ENCODE data around the gene TMA7.
"Not testable (repeated sequence)": the region's sequence is repeated elsewhere in the genome, so short reads cannot be mapped to it uniquely, and the experiment has no call there.

The TMA7 gene

DNA sequence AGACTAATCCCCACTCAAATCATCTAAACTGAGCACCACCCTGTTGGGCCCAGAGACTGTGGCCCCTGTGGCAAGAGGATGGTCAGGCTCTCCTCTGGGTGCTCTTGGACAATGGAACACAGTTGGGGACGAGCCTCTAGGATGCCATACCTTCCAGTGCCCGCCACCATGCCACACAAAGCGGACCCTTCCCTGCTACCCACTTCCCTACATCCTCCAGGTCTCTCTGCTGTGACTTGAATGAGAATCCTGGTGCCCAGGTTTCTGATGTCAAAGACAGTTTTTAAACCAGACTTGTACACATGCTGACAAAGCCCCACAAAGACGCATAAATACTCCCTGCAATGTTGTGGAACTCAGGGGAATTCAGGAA is 4.8 kb upstream of the TMA7 start:
- in situ Hi-C loops (cut with MboI; ENCODE audit: low sequenced_read_pairs), result loop anchor here (10.0 kb wide), 1 partner anchor 170 kb away; no protein-coding TSS in a partner anchor

DNA sequence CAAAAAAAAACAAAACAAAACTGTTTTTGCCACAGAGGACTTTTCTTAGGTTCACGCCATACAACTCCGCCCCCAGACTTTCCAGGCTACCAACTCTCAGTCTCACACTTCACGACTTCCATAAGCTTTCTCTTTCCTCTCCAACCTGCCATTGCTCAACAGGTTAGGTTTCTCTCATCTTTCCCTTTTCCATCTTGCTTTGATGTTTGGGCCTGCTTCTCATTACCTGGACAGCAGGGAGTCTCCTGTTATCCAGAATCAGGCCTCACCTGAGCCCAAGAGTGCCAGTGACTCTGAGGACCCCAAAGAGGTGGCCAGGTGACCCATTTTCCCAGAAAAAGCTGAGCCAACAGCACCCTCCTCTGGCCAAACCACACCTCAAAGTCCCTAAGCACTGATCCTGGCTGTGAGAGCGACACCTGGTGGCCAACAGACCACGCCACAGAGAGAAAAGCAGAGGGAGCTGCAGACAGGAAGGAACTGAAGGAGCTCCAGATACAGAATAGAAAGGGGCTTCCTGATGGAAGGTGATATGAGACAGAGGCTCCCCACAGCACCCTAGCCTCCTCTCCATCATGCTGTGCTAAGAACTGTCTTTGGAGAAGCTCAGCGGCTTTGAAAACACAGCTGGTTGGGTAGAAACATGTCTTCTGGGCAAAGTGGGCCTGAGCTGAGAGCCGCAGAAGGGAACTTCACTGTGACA is 4.1 kb upstream of the TMA7 start:
- in situ Hi-C loops (cut with MboI; ENCODE audit: low sequenced_read_pairs), result loop anchor here (10.0 kb wide), 1 partner anchor 171 kb away; no protein-coding TSS in a partner anchor

DNA sequence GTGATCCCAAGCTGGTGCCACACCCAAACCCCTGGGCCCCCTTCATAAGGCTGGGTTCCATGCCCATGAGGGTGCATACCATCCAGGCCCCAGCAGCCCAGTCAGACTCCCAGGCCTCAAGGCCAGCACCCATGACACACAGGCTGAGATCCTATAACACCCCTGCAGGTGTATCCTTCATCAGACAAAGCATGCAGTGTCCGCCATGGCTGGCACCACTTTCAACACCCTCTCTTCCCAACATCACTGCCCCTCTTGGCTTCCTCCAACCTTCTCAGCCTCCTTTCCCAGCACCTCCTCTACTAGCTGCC is 3.6 kb upstream of the TMA7 start:
- in situ Hi-C loops (cut with MboI; ENCODE audit: low sequenced_read_pairs), result loop anchor here (10.0 kb wide), 1 partner anchor 172 kb away; no protein-coding TSS in a partner anchor

DNA sequence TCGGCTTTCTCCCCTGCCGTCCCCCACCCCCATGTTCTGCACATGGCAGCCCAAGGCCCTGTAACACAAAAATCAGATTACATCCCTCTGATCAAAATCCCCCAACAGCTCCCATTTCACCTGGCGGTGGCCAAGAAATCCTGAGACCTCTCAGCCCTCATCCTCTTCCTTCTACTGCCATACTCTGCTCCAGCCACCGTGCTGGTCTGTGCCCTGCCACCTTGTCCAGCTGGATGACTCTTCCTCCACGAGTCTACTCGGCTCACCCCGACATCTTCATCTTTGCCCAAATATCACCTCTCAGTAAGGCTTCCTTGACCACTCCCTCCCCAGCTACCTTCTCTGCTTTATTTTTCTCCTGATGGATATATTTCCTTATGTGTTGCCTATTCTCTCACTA is 3.2 kb upstream of the TMA7 start:
- in situ Hi-C loops (cut with MboI; ENCODE audit: low sequenced_read_pairs), result loop anchor here (10.0 kb wide), 1 partner anchor 172 kb away; no protein-coding TSS in a partner anchor

DNA sequence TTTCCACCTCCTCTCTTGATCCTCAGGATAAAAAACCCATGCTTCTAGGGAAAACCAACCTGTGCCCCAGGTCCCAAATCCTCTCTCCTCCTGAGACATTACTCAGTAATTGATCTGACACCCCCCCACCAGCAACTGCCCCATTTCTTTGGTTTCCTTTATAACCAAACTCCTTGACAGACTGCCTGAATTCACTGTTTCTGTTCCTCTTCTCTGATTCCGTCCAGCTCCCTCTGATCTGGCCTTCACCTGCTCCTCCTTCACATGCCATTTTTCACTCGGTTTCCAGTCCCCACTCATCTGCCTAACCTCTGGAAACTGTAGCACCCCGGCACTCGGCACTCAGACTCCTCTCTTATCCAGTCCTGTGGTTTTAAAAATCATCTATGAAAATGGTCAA is 2.2 kb upstream of the TMA7 start:
- in situ Hi-C loops (cut with MboI; ENCODE audit: low sequenced_read_pairs), result loop anchor here (10.0 kb wide), 1 partner anchor 173 kb away; no protein-coding TSS in a partner anchor

DNA sequence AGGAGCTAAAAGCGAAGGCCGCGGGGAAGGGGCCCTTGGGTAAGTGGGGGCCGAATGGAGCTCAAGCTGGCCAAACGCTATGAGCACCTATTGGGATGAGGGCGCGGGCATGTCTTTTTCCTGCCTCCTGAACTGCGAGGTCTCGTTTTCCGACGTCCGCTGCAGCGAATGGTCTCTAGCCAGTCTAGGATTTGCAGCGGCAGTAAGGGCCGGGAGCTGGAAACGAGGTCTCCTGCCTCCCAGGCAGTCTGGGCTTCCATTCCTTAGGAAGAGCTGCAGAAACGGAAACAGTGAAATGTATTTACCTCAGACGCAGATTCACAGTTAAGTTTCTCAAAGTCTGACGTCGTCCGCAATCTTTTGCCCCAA is 517 bp downstream of the TMA7 start:
- in situ Hi-C loops (cut with MboI; ENCODE audit: low sequenced_read_pairs), result no loop called here

DNA sequence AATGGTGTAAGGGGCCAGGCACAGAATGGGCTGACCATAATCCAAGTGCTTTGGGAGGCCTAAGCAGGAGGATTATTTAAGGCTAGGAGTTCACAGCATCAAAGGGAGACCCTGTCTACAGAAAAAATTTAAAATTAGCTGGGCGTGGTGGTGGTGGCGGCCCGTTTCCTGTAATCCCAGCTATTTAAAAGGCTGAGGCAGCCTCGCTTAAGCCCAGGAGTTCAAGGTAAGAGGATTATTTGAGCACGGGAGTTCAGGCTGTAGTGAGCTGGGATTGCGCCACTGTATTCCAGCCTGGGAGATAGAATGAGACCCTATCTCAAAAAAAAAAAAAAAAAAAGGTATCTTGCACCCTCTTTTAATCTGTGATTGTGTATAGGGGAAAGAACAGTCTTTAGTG is 1.9 kb downstream of the TMA7 start:
- in situ Hi-C loops (cut with MboI; ENCODE audit: low sequenced_read_pairs), result no loop called here

DNA sequence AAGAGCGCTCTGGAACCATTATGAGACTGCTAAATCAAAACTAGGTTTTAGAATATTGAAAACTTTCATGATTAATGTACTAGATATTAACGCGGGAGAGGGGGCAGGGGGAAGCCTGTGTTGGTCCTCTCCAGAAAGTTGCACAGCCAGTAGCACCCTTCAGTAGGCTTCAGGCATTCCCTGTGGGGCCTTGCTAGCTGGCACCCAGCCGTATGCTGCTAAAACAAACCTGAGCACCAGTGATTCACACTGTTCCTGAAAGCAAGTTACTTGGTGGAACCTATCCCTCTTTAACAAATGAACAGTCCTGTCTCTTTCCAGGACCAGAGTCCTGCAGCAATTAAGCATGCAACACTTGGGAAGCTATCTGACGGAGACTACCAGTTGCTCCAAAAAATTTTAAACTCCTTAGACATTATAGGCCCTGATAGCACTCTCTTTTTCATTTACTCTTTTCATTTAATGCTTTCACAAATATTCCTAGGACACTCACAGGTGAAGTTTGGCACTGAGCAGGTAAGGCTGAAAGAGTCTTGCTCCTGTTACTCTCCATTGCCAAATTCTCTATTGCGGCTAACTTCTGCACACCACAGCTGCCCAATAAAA is 5.3 kb downstream of the TMA7 start:
- in situ Hi-C loops (cut with MboI; ENCODE audit: low sequenced_read_pairs), result no loop called here

DNA sequence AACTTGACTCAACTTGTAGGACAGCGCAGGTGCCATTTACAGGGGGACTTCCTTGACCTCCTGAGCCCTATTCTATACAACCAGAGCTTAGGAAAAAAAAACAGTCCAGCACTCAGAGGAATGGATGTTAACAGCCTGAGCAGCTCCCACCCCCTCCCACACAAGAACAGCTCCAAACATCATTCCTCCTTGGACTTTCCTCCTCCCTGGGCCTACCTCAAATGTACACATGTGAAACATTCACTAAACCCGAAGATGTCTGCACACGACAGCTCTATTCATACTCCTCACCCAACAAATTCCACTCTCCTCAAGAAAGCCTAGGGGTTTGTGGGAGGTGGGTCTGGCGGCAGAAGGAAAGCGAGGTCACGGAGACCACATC is 6.0 kb downstream of the TMA7 start:
- in situ Hi-C loops (cut with MboI; ENCODE audit: low sequenced_read_pairs), result no loop called here

DNA sequence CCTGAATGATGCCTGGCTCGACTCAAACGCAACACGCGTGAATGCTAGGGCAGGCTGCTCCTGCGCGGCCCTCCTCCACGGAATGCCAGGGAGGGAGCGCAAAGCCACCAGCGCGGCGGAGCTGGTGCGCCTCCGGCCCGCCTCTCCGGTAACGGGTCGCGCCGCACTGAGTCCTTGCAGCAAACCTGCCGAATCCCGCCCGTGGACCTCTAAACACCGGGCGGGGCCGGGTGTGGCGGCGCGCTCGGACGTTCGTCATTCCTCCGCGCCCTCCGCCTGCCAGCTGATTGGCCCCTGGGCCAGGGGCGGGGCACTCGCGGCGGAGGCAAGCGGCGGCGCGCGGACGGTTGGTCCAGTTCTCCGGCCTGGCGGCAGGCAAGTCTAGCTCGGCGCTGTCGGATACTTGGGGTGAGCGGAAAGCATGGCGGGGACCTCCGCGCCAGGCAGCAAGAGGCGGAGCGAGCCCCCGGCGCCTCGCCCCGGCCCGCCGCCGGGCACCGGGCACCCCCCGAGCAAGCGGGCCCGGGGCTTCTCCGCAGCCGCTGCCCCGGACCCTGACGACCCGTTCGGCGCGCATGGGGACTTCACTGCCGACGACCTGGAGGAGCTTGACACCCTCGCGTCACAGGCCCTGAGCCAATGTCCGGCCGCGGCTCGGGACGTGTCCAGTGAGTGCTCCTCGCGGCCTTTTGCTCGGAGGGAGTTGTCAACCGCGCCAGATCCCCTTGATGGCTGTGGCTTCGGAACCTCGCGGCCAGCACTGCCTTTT is 6.6 kb downstream of the TMA7 start, which contains the start of gene ATRIP:
TSS of gene ATRIP (plus strand) at position 313 of the 769 bp plus-strand sequence. CDS start at position 422, 109 bp downstream.
- in situ Hi-C loops (cut with MboI; ENCODE audit: low sequenced_read_pairs), result no loop called here

DNA sequence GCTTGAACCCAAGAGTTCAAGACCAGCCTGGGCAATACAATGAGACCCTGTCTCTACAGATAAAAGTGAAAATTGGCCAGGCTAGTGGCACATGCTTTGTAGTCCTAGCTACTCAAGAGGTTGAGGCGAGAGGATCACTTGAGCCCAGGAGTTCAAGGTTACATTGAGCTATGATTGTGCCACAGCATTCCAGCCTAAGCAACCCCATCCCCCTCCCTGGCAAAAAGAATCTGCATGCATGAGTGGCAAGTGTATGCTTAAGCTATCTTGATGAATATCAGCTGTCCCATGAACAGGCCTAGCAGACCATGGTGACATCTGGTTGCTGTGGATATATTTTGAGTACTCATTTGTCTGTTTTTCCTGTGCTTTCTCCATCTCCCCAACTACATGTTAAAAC is 11.2 kb downstream of the TMA7 start:
- in situ Hi-C loops (cut with MboI; ENCODE audit: low sequenced_read_pairs), result no loop called here

DNA sequence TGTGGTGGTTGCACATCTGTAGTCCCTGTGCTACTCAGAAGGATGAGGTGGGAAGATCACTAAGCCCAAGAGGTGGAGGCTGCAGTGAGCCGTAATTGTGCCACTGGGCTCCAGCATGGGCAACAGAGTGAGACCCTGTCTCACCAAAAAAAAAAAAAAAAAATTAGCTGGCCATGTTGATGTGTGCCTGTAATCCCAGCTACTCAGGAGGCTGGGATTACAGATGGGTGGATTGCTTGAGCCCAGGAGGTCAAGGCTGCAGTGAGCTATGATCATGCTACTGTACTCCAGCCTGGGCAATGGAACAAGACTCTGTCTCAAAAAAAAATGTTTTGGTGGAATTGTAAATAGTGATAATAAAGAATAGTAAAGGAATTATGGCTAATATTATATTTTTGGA is 16.4 kb downstream of the TMA7 start:
- in situ Hi-C loops (cut with MboI; ENCODE audit: low sequenced_read_pairs), result no loop called here

DNA sequence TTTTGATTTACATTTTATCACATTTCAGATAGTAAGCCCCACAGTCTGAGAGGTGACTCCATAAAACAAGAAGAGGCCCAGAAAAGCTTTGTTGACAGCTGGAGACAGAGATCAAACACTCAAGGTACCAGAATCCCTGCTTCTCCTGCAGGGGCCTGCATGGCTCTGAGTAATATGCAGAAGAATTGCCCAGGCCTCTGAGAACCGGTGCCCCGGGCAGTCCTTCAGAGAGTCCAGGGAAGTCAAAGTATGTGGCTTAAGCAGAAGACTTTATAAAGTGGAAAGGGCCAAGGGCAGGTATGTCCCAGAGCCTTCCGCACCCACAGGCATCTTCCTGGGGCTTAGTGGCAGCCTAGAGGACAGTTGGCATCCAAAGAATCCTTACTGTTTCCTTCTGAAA is 19.3 kb downstream of the TMA7 start:
- in situ Hi-C loops (cut with MboI; ENCODE audit: low sequenced_read_pairs), result no loop called here

DNA sequence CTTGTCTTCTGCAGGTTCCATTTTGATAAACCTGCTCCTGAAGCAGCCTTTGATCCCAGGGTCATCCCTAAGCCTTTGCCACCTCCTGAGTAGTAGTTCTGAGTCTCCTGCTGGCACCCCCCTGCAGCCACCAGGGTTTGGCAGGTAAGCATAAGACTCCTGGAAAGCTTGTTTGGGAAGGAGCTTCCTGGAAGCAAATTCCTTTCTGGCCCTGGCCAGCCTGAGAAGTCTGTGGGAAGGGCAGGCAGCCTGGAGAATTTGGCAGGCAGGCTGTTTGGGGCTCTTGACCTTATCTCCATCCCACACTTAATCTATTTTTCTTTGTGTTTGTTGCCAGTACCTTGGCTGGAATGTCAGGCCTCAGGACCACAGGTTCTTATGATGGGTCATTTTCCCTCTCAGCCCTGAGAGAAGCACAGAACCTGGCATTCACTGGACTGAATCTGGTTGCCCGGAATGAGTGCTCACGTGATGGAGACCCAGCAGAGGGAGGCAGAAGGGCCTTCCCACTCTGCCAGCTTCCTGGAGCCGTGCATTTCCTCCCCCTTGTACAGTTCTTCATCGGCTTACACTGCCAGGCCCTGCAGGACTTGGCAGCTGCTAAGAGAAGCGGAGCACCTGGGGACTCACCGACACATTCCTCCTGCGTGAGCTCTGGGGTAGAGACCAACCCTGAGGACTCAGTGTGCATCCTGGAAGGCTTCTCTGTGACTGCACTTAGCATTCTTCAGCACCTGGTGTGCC is 19.9 kb downstream of the TMA7 start:
- in situ Hi-C loops (cut with MboI; ENCODE audit: low sequenced_read_pairs), result no loop called here

DNA sequence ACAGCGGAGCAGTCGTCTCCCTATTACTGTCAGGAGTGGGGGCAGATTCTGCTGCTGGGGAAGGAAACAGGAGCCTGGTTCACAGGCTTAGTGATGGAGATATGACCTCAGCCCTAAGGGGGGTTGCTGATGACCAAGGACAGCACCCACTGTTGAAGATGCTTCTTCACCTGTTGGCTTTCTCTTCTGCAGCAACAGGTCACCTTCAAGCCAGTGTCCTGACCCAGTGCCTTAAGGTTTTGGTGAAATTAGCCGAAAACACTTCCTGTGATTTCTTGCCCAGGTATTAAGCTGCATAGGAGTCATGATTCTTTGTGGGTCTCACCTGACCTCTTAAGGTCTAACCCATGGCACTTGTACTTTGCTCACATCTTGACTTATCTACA is 20.5 kb downstream of the TMA7 start:
- in situ Hi-C loops (cut with MboI; ENCODE audit: low sequenced_read_pairs), result no loop called here

DNA sequence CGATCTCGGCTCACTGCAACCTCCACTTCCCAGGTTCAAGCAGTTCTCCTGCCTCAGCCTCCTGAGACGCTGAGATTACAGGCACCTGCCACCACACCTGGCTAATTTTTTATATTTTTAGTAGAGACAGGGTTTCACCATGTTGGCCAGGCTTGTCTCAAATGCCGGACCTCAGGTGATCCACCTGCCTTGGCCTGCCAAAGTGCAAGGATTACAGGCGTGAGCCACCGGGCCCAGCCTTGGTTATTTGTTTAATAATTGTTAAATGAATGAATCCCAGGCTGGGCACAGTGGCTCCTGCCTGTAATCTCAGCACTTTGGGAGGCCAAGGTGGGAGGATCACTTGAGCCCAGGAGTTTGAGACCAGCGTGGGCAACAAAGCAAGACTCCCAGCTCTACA is 21.7 kb downstream of the TMA7 start:
- in situ Hi-C loops (cut with MboI; ENCODE audit: low sequenced_read_pairs), result not testable (repeated sequence)

DNA sequence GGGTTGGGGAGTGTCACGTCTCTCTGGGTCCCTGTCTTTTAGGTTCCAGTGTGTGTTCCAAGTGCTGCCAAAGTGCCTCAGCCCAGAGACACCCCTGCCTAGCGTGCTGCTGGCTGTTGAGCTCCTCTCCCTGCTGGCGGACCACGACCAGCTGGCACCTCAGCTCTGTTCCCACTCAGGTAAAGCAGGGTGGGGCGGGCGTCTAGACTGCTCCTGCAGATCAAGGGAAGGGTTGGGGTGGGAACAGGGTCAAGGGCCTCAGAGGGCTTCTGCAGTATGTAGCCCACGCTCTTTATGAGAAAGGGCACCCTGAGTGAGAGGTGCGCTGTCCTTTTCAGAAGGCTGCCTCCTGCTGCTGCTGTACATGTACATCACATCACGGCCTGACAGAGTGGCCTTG is 23.6 kb downstream of the TMA7 start:
- in situ Hi-C loops (cut with MboI; ENCODE audit: low sequenced_read_pairs), result no loop called here

DNA sequence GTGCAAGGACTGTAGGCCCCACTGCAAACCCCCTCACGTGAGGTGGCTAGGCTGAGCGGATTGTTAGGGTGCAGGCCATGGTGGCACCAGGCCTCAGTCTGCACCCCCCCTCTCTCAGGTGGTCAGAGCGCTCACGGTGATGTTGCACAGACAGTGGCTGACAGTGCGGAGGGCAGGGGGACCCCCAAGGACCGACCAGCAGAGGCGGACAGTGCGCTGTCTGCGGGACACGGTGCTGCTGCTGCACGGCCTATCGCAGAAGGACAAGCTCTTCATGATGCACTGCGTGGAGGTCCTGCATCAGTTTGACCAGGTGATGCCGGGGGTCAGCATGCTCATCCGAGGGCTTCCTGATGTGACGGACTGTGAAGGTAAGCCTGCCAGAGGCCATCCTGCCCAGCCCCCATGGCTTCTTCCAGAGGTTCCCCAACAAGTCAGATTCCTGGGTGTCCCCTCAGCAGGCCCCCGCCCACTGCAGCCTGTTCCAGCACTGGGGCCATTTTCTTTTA is 24.7 kb downstream of the TMA7 start:
- in situ Hi-C loops (cut with MboI; ENCODE audit: low sequenced_read_pairs), result no loop called here

DNA sequence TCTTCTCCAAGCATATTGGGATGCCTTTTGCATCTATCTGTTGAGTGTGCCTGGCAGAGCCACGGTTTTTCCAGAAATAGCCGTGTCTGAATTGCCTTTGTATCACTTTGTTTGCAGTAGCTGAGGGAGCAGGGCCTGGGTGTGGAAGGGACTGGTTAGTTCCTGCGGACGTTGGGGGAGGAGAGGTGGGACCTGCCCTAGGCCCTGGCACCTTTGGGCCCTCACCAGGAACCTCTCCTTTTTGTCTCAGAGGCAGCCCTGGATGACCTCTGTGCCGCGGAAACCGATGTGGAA is 25.1 kb downstream of the TMA7 start:
- in situ Hi-C loops (cut with MboI; ENCODE audit: low sequenced_read_pairs), result no loop called here

DNA sequence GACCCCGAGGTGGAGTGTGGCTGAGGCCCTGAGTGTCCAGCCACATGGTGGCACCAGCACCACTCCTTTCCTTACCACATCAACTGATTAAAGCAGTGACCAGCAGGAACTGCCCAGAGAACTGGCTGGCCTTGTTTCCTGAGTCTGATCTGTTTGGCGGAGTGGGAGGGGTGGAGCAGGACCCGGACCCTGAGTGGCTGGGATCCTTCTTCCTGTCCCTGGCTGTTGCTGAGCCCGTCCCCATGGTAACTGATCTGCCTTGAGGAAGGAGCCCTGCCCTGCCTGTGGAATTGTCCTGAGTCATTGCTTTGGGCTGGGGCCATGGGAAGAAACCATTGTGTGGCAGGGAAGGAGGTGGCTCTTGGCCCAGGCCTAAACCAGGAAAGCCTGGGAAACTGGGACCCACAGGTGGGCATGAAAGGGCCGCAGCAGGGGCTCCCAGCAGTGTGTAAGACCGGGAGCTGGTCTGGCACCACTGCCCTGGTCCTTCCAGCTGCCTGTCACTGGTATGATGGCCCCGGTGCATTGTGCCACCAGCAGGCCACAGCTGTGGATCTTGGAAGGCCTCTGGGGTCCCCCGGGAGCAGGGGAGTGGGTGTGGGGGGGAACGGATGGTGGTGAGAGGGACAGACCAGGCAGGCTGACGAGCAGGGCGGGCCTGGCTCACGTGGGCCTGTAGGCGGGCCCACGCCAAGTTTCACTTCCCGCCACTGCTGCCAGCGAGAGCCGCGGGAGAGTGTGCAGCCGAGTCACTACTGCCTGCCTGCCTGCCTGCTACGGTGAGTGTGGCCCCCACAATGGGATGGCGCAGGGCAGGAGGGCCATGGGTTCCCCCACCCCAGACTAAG is 25.7 kb downstream of the TMA7 start:
- in situ Hi-C loops (cut with MboI; ENCODE audit: low sequenced_read_pairs), result no loop called here
